HG03196 (cell line): ENCODE data around the gene INO80D.
A peak's percentile ranks its signal among the peaks of the same experiment; 100 is the strongest.
"Not testable (repeated sequence)": the region's sequence is repeated elsewhere in the genome, so short reads cannot be mapped to it uniquely, and the experiment has no call there.

Experiments
- ATAC-seq: cut with Tn5 transposase; IDR thresholded peaks from one replicate; pipeline ENCODE4 v1.9.1; 2021; ENCODE audit not compliant: unreplicated experiment

INO80D gene

GRCh38 chr2:205982776-205983327, 103.1 kb downstream of the INO80D start:
- ATAC-seq: no peak

DNA sequence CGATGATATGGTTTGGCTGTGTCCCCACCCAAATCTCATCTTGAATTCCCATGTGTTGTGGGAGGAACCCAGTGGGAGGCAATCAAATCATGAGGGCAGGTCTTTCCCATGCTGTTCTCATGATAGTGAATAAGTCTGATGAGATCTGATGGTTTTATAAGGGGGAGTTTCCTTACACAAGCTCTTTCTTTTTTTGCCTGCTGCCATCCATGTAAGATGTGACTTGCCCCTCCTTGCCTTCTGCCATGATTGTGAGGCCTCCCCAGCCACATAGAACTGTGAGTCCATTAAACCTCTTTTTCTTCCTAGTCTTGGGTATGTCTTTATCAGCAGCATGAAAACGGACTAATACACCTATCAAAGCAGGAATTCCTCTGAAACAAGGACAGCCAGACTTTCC, 107.2 kb downstream of the INO80D start:
- ATAC-seq: not testable (repeated sequence)

DNA sequence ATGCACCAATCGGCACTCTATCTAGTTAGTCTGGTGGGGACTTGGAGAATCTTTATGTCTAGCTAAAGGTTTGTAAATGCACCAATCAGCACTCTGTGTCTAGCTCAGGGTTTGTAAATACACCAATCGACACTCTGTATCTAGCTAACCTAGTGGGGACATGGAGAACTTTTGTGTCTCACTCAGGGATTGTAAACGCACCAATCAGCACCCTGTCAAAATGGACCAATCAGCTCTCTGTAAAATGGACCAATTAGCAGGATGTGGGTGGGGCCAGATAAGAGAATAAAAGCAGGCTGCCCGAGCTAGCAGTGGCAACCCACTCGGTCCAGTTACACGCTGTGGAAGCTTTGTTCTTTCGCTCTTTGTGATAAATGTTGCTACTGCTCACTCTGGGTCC, 108.3 kb downstream of the INO80D start:
- not testable (repeated sequence) for ATAC-seq

GRCh38 chr2:205976934-205977659, 108.9 kb downstream of the INO80D start:
- ATAC-seq: not testable (repeated sequence)

GRCh38 chr2:205976120-205976814, 109.7 kb downstream of the INO80D start:
- ATAC-seq: no peak

- ATAC-seq: peak; percentile 89
Observed at GRCh38 chr2:205975082-205975949, 110.7 kb downstream of the INO80D start.

- ATAC-seq: no peak
Observed at GRCh38 chr2:205972113-205972512, 113.9 kb downstream of the INO80D start.

DNA sequence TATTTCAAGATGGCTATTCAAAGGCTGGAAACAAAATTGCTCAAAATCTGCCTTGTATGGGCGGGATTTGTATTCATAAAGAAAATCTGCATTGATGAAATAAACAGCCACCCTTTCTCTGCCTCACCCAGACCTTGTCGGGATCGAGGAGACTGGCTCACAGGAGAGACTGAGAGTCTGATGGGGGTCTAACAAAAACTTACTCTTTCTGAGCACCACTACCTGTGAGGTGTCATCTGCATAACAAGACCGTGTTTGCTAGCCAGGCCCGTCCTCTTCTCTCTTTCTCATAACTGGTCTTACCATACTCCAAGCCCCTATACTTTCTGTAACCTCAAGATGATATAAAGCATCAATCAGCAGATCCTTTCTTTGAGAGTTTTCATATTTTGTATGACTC, 115.6 kb downstream of the INO80D start:
- ATAC-seq: no peak

- no peak for ATAC-seq
Observed at GRCh38 chr2:205969584-205969983, 116.4 kb downstream of the INO80D start.

GRCh38 chr2:205967391-205968075, 118.4 kb downstream of the INO80D start:
- no peak for ATAC-seq

GRCh38 chr2:205965707-205966106, 120.3 kb downstream of the INO80D start:
- ATAC-seq: no peak

- no peak for ATAC-seq
Observed at GRCh38 chr2:205964111-205964761, 121.7 kb downstream of the INO80D start.

DNA sequence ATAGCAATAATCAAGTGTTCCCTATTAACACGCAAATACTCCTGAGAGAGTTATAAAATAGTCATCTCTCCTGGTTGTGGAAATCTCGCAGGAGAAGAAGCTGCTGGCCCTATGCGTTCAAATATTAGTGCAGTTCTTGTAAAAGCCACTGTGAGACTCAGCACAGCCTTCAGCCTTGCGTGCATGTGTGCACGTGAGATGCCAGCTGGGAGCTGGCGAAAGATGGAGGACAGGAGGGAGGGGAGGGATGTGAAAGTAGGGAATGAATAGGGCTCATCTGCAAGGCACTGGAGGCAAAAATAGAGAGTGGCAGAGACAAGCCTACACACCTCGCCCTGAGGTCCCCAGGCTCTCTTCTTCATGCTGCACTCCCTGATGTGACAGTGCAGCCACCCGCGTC, 126.5 kb downstream of the INO80D start:
- ATAC-seq: no peak

GRCh38 chr2:205957452-205958154, 128.4 kb downstream of the INO80D start:
- no peak for ATAC-seq

GRCh38 chr2:205954707-205955106, 131.3 kb downstream of the INO80D start:
- ATAC-seq: no peak

DNA sequence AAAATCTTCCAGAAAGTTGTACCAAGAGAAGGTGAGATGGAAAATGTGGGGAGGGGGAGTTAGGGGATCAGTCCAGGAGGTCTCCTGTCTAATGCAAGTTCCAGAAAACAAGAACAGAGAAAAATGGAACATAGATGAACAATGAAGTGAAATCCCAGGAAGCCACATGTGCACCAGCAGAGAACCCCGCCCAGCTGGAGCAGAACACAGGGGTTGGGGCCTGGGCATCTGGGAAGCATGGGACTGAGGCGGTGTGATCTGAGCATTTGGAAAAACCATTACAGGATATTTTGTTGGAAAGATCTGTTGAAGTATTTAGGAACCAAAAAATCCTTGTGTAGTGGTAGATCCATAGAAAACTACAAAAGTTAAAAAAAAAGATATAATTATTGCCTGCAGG, 133.7 kb downstream of the INO80D start:
- ATAC-seq: no peak

- no peak for ATAC-seq
Observed at GRCh38 chr2:205948883-205949282, 137.1 kb downstream of the INO80D start.

GRCh38 chr2:205948496-205948837, 137.5 kb downstream of the INO80D start:
- ATAC-seq: no peak

- peak; percentile 94 for ATAC-seq
Observed at GRCh38 chr2:205947621-205948495, 138.1 kb downstream of the INO80D start.
